A673 (cell line): ENCODE measurements around the gene RAB11FIP3. TPM values are rescaled to one million over a fixed set of nuclear protein-coding genes. Genes with fewer than 3 reads are reported as not detected.

Experiments
- BruUV-seq: library from RNA; stranded (reverse); fragments of 400-500 nt; replicated peaks from 2 replicates; lab custom pipeline; 2021; lab: Mats Ljungman, UMichigan
- CTCF ChIA-PET: fragments of 300-600 bp; sonication (Branson Sonifier 250); formaldehyde crosslinking; loops from one replicate; lab custom pipeline; 2022; ENCODE audit warnings: antibody characterized with exemption; lab: Charles Lee
- POLR2A ChIA-PET: fragments of 300-600 bp; sonication (Branson Sonifier 250); formaldehyde crosslinking; loops from one replicate; lab custom pipeline; 2022; ENCODE audit warnings: antibody characterized with exemption; ENCODE audit not compliant: low non-redundant PET; lab: Charles Lee
- DNase-seq: peaks from one replicate; pipeline ENCODE4 v3.0.0-alpha.2; 2015; ENCODE audit warnings: low spot score
- H3K27ac ChIP-seq: fragments of 200-600 bp; sonication (generic); 2 replicates; pipeline ENCODE4 v1.5.1; 2016; ENCODE audit warnings: mixed run types, low read depth, mild to moderate bottlenecking, mixed read lengths, antibody characterized with exemption, low read length; ENCODE audit not compliant: poor library complexity, severe bottlenecking
- H3K27me3 ChIP-seq: fragments of 200-600 bp; sonication (generic); replicated peaks from 2 replicates; pipeline ENCODE4 v1.6.1; 2017; ENCODE audit warnings: mixed run types, low read depth, mild to moderate bottlenecking, mixed read lengths, antibody characterized with exemption, low read length; ENCODE audit not compliant: insufficient read depth, poor library complexity
- H3K36me3 ChIP-seq: fragments of 200-600 bp; sonication (generic); 2 replicates; pipeline ENCODE4 v1.6.1; 2016; ENCODE audit warnings: mixed run types, mild to moderate bottlenecking, mixed read lengths, antibody characterized with exemption, low read length; ENCODE audit not compliant: insufficient read depth, poor library complexity, severe bottlenecking
- H3K4me1 ChIP-seq: fragments of 200-600 bp; sonication (generic); 2 replicates; pipeline ENCODE4 v1.6.1; 2017; ENCODE audit warnings: mixed run types, mild to moderate bottlenecking, mixed read lengths, antibody characterized with exemption, low read length; ENCODE audit not compliant: insufficient read depth, poor library complexity, severe bottlenecking
- H3K4me3 ChIP-seq: fragments of 200-600 bp; sonication (generic); 2 replicates; pipeline ENCODE4 v1.5.1; 2016; ENCODE audit warnings: low read depth, mixed run types, mild to moderate bottlenecking, mixed read lengths, low read length; ENCODE audit not compliant: poor library complexity, severe bottlenecking
- H3K9me3 ChIP-seq: fragments of 200-600 bp; sonication (generic); 2 replicates; pipeline ENCODE4 v1.6.1; 2016; ENCODE audit warnings: mixed run types, low read depth, mild to moderate bottlenecking, mixed read lengths, antibody characterized with exemption, low read length; ENCODE audit not compliant: poor library complexity, severe bottlenecking
- EZH2 ChIP-seq: fragments of 200-600 bp; sonication (generic); IDR thresholded peaks from 2 replicates; pipeline ENCODE4 v1.6.1; 2017; ENCODE audit warnings: borderline replicate concordance, low read depth, mild to moderate bottlenecking, mixed read lengths, antibody characterized with exemption, low read length; ENCODE audit not compliant: poor library complexity, severe bottlenecking
- intact Hi-C: fragments of 100-400 bp; cut with micrococcal nuclease; formaldehyde crosslinking; loops from one replicate; pipeline ENCODE4 v1.10.0; 2022; ENCODE audit not compliant: unreplicated experiment
- total RNA-seq: library from RNA; stranded (reverse); gene quantifications from 2 replicates; pipeline ENCODE4 v1.2.3, GENCODE V29; 2021
- TF ChIP-seq, protein P1 (sequence below): fragments of 300-800, 200-600 bp; sonication (generic); conservative IDR thresholded peaks from 2 replicates; pipeline ENCODE4 v1.5.1; 2017; ENCODE audit warnings: low read depth, mild to moderate bottlenecking, antibody characterized with exemption, low read length, moderate library complexity, mixed read lengths

The RAB11FIP3 gene
- total RNA-seq, 1 experiment from 2014 or later: 44.8 TPM

DNA sequence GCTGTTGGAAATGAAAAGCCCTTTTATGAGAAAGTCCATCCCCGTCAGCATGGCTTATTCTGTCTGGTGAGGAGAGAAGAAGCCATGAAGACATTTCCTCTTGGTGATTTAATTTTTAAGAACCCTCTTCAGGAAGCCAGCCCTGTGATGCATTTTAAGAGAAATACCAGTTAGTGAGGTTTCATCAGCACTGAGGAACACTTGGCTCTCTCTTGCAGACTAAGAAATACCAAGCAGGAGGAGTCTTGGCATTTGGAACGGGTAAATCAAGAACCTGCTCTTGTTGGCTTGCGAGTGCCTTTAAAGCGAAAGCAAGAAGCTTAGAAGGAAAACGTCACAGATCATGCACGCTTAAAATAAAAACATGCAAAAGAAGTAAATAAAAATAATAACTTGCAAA is 17.5 kb downstream of the RAB11FIP3 start:
- H3K27ac ChIP-seq: no peak overlapping the region
- CTCF ChIA-PET: no interaction called here
- TF ChIP-seq, protein P1, sequence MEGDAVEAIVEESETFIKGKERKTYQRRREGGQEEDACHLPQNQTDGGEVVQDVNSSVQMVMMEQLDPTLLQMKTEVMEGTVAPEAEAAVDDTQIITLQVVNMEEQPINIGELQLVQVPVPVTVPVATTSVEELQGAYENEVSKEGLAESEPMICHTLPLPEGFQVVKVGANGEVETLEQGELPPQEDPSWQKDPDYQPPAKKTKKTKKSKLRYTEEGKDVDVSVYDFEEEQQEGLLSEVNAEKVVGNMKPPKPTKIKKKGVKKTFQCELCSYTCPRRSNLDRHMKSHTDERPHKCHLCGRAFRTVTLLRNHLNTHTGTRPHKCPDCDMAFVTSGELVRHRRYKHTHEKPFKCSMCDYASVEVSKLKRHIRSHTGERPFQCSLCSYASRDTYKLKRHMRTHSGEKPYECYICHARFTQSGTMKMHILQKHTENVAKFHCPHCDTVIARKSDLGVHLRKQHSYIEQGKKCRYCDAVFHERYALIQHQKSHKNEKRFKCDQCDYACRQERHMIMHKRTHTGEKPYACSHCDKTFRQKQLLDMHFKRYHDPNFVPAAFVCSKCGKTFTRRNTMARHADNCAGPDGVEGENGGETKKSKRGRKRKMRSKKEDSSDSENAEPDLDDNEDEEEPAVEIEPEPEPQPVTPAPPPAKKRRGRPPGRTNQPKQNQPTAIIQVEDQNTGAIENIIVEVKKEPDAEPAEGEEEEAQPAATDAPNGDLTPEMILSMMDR: no peak
- no peak for TF ChIP-seq EZH2
- no TSS peak for BruUV-seq
- H3K4me3 ChIP-seq: no peak overlapping the region
- no peaks in the 10 kb centered on the region for H3K36me3 ChIP-seq
- DNase-seq: no peak
- H3K4me1 ChIP-seq: no peaks in the 10 kb centered on the region
- no peaks in the 10 kb centered on the region for H3K9me3 ChIP-seq
- H3K27me3 ChIP-seq: no peaks in the 10 kb centered on the region
- POLR2A ChIA-PET: no interaction called here
- intact Hi-C loops: no loop called here

DNA sequence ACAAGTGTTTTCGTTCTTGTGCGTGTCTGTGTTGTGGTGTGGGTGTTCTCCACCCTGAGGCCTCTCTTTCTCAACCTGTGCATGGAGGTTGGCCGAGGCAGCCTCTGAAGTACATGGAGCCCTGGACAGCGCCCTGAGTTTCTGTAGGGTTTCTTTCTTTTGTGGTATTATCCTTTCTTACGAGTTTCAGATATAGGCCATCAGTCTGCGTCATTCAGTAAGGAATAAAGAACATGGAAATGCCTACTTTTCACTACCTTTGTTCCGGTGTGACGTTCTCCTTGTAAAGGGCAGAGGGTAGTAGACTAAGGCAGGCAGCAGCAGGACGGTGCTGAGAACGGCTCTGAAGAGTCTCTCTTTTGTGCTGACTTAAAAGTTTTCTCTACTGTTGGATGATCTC is 18.6 kb downstream of the RAB11FIP3 start:
- TF ChIP-seq, protein P1: no peak
- TF ChIP-seq EZH2: no peak
- intact Hi-C loops: no loop called here
- Histone ChIP-seq H3K36me3 (no peaks in the 10 kb centered on the region), H3K27ac (no peak overlapping the region), H3K27me3 (no peaks in the 10 kb centered on the region), H3K9me3 (no peaks in the 10 kb centered on the region), H3K4me3 (no peak overlapping the region), H3K4me1 (no peaks in the 10 kb centered on the region)
- ChIA-PET POLR2A (no interaction called here), CTCF (no interaction called here)
- no TSS peak for BruUV-seq
- no peak for DNase-seq

DNA sequence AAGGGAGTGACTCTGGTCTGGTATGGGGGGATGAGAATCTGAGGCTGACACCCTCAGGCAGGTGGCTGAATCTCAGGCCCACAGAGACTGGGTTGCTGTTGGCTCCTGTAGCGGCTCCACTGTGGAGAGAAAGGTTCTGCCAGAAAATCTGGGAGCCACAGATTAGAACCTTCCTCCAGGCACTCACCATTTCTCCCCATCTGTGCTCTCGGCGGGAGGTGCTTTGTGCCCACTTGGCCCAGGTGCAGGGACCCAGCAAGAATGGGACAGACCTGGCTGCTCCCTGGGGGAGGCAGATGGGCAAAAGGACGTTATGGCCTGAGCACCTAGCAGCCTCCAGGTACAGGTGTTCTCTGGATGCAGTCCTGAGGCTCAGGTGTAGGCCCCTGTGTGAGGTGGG is 20.1 kb downstream of the RAB11FIP3 start:
- H3K27me3 ChIP-seq: no peaks in the 10 kb centered on the region
- no peaks in the 10 kb centered on the region for H3K36me3 ChIP-seq
- TF ChIP-seq, protein P1: no peak
- no peak for TF ChIP-seq EZH2
- no peaks in the 10 kb centered on the region for H3K9me3 ChIP-seq
- BruUV-seq: no TSS peak
- H3K4me1 ChIP-seq: peaks cover 5% of the 10 kb centered on the region
- no peak overlapping the region for H3K27ac ChIP-seq
- no peak for DNase-seq
- intact Hi-C loops: no loop called here
- H3K4me3 ChIP-seq: no peak overlapping the region
- ChIA-PET POLR2A (no interaction called here), CTCF (no interaction called here)
